Measurements from ENCODE around the gene KCNJ10.
A peak's percentile ranks its signal among the peaks of the same experiment; 100 is the strongest.

The KCNJ10 gene

DNA sequence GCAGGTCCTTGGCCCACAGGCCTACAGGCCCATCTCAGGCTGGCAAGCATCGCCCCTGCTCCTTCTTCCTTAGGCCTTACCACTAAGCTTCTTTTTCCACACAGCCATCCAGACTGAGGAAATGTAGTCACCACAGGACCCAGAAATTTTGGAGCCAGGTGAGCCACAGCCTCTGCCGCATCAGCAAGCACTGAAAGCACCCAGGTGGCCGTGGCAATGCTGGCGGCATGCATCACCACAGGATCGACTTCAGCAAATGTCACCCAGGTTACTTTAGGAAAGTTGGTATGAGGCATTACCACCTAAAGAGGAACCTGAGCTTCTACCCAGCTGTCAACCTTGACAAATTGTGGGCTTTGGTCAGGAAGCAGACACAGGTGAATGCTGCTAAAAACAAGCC is 49.8 kb downstream of the KCNJ10 start:
- no peak for DNase-seq

- DNase-seq = no peak
Observed at GRCh38 chr1:160018900-160019299, 51.1 kb downstream of the KCNJ10 start.

DNA sequence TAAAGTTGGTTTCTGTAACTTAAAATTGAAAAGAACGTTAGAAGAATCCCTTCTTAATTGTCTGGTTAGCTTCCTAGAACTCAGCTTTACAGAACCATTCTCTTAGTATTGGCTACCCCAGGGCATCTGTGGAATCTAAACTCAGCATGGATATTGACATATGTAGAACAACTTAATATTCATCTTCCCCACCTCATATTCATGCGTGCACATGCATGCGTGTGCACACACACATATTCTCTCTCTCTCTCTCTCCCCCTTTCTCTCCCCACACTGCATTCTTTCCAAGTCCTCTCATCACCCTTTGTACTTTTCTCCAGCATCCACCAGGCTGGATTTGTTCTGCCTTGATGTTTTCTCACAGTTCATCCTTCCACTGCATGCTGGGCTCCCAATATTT is 51.6 kb downstream of the KCNJ10 start:
- no peak for DNase-seq

DNA sequence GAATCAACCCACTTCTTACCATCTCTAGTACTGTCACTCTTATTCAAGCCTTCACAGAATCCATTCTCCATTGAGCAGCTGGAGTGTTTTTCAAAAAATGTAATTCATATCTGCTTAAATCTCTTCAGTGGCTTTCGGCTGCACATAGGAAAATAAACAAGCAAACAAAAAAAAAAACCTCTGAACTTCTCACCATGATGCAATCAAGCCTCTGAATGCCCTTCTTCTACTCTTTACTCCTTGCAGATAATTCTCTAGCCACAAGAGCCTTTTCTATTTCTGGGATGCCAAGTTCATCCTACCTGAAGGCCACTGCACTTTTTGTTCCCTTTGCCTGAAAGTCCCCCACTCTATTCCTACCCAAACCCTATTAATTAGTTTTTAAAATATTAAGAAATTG is 52.4 kb downstream of the KCNJ10 start:
- no peak for DNase-seq

DNA sequence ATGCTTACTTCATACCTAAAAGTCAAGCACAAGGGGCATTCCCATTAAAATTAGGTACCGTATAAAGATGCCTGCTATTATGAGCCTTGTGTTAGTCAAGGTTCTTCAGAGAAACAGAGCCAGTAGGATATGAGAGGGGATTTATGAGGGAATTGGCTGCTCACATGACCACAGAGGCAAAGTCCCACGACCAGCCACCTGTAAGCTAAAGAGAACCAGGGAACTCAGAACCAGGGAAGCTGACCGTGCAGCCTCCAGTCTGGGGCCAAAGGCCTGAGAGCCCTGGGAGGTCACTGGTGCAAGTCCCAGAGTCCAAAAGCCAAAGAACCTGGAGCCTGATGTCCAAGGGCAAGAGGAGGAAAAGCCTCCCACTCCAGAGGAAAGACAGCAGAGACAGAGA is 58.2 kb downstream of the KCNJ10 start:
- DNase-seq = no peak

DNA sequence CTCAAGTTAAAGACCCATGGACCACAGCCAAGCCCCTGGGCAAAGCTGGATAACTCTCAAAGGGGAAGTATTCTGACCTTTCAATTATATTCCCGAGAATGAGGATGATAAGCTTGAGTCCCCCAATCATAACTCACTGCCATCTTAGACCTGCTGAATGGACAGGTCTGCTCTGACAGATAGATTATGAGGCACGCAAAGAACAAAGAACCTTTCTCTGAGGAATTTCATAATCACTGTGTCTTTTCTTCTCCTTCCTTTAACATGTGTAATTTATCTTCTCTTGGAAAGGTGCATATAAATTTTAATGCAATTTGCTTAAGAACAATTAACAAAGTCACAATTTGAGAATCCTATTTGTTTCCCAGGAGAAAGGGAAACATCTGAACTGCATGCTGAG is 60.2 kb downstream of the KCNJ10 start:
- DNase-seq = no peak

DNA sequence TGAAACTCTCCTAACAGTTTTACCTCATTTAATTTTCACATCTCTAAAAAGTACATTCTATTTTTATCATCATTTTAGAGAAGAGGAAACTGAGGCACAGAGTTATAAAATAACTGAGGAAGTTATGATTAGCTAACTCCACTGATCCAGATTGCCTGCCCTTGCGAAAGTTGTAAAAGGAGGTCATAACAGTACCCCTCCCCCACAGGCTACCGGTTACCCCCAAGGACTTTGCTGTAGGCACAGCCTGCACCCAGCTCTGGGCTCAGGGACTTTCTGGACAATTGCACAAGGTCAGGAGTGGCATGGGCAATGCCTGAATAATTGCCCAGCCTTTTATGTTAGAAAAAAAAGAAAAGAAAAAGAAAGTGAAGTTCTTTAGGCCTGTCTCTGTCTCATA is 60.9 kb downstream of the KCNJ10 start:
- DNase-seq = no peak

- no peak for DNase-seq
Observed at GRCh38 chr1:160007577-160008200, 62.3 kb downstream of the KCNJ10 start.

GRCh38 chr1:160006312-160006940 is 63.5 kb downstream of the KCNJ10 start:
- DNase-seq = peak; percentile 82

DNA sequence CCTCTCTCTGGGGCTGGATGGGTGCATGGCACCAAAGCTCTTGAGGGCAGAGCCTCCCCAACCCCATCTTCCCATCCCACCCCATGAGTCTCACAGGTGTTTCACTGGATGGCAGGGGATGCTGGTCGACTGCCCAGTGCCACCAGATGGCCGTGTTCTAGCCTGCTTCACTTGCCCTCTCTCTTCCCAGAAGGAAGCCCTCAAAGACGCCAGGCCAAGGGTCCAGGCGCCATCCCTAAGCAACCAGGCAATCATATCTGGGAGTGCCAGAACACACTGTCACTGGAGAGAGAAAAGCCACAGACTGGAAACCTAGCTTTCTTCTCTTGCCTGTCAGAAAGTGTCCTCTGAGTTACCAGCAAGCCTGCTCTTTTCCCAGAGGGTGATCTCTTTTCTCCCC is 64.9 kb downstream of the KCNJ10 start:
- DNase-seq = no peak

DNA sequence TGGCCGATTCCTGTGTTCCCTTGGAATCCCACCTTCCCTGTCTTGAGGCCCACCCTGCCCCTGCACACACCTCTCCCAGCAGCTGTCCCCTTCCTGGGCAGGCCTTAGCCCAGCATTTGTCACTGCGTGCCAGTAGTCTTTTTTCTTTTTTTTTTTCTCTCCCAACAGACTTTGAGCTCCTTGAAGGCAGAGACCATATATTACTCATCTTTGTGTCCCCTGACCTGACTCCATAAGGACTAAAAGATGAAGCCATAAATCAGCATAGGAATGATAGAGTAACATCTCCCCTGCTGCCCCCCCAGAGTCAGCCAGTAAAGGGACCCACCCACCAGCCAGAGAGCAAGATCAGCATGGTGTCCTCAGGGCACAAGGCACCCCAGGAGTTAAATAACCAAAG is 65.5 kb downstream of the KCNJ10 start:
- DNase-seq = no peak

DNA sequence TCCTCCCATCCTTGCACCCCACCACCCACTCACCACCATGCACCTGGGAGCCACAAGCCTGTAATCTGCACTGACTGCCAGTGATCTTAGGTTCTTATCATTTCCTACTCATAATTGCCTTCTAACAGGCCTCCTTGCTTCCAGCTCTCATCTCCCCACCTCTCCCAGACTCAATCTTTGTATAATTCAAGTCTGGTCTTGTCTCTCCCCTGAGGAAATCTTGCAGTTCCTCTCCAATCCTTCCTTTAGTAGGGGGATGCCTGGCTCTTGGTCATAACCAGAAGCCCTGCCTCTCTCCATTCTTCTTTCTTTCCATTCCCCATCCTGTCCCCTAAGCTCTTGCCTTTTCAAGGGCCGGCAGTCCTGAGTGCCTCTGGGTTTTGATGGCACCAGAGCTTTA is 66.0 kb downstream of the KCNJ10 start:
- DNase-seq = no peak

DNA sequence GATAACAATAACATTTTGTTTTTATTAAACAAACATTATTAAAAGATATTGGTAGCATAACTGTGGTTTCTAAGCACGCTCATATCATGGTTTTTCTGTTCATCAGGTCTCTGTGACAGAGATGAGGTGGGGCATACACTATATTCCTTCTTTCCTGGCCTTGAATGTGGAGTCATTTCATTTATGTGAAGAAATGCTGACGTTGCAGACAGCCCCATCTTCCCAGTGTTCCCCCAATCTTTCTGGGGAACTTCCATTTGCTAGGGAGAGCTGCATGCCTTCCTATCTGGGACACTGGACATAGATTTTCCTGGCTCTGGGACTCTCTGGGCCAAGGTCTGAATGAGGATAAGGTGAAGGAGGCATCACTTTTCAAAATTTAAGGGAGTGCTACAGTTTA is 68.5 kb downstream of the KCNJ10 start:
- no peak for DNase-seq

- no peak for DNase-seq
Observed at GRCh38 chr1:159999204-159999603, 70.8 kb downstream of the KCNJ10 start.

DNA sequence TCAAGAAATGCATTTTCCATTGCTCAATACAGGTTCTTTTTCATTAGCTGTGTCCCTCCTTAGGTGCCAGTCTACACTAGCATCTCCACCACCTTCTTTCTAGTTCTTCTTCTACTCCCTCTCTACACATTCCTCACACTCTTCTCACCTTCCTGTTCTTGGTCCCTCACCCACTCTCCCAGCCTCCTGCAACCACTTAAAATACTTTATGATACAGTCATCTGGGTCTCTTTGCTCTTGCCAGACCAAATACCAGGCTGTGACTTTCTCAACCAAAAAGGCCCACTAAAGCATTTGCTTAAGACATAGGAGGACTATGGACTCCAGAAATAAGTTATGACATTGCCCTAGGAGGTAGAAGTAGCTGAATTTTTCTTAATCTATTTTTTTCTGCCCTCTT is 73.3 kb downstream of the KCNJ10 start:
- DNase-seq = no peak

GRCh38 chr1:159994896-159995295 is 75.1 kb downstream of the KCNJ10 start:
- DNase-seq = no peak

GRCh38 chr1:159993911-159994310 is 76.0 kb downstream of the KCNJ10 start:
- DNase-seq = no peak

DNA sequence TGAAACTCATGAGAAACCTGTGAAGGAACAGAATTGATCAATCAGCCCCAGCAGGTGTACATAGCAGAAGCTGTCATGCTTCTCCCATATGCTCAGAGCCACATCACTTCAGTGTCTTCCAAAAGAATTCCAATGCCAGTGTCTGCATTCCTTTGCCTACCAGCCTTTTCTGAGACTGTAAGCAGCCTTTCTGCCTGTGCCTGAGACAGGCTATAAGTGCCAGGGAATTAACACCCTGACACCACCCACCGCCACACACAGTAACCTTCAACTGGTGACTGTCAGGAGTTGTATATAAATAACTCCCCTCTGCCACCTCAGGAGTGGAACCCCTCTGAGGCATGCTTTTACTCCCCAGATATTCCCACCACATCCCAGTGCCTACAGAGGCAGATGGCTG is 77.8 kb downstream of the KCNJ10 start:
- no peak for DNase-seq

DNA sequence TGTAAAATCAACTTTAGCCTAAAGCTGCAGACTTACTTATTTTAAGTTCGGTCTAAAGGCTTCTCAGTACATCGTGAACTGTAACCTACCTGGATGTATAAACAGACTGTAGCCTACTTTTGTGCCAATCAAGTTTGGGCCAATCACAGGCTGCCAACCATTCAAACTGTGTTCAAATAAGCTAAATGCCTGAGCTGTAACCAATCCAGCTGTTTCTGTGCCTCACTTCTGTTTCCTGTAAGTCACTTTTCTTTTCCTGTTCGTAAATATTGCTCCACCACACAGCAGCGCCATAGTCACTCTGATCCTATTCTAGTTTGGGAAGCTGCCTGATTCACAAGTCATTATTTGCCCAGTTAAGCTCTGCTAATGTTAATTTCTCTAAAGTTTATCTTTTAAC is 78.4 kb downstream of the KCNJ10 start:
- DNase-seq = no peak

DNA sequence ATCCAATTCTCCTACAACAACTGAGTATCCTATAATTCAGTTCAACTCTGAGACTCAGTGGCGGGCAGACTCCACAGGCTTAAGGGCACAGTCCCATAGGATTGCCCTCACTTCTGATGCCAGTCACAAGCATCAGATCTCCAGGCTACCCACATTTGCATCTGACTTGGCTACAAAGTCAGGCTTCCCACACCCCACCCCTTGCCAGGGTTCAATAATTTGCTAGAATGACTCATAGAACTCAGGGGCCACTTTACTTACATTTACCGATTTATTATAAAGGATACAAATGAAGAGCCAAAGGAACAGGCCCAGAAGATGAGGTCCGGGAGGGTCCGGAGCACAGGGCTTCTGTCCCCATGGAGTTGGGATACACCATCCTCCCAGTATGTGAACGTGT is 80.0 kb downstream of the KCNJ10 start:
- no peak for DNase-seq

DNA sequence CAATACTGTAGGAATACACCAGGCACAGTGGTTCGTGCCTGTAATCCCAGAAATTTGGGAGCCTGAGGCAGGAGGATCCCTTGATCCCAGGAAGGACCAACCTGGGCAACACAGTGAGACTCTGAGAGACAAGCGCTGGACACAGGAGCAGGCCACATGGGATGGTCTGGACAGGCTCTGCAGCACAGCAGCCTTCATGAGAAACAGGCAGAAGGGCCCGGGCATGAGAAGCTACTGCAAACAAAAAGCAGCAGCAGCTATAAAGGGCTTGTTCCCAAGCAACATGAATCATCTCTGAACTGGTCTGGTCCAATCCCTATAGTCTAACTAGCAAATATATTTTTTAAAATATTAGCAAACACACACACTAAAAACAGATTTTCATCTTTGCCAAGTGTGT is 80.4 kb downstream of the KCNJ10 start:
- no peak for DNase-seq

DNA sequence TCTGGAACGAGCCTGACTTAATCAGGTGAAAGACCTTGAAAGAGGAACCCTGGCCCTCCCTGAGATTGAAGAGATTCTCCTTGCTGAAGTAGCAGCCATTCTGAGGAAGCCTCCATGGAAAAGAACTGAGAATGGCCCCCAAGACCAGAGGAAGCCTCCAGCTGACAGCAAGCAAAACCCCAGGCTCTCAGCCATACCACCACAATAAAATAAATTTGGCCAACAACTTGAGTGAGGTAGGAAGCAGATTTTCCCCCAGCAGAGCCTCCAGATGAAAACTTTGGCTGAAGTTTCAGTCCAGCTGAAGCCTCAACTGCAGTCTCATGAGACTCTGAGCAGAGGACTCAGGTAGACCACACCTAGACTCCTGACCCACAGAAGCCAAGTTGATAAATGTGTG is 82.0 kb downstream of the KCNJ10 start:
- DNase-seq = no peak

DNA sequence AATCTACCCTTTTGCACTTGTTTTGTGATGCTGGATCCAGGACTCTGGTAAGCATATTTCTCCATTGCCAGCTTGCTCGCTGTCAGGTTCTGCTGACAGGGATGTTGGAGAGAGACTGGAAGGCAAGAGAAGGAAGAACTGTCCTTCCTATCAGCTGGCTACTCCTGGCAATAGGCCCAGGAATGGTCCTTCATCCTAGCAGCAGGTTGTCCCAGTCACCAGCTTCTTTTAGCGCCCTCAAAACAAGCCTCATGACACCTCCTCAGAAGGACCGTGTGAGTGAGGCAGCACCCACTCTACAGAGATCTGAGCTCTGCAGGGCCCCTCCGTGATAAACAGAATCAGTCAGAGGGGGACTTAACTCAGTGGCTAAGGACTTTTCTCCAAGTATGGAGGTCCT is 82.8 kb downstream of the KCNJ10 start:
- no peak for DNase-seq

GRCh38 chr1:159986531-159986930 is 83.4 kb downstream of the KCNJ10 start:
- DNase-seq = no peak

DNA sequence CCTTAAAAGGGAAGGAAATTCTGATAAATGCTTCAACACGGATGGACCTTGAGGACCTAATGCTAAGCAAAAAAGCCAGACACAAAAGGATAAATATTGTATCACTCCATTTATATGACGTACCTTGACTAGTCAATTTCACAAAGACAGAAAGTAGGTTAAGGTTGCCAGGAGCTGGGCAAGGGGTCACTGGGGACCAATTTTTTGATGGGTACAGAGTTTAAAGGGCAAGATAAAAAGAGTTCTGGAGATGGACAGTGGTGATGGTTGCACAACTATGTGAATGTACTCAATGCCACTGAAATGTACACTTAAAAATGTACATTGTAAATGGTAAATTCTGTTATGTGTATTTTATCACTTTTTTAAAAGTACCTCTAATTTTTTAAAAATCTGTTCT is 83.9 kb downstream of the KCNJ10 start:
- no peak for DNase-seq

Data from stimulated activated CD8-positive, alpha-beta memory T cell treated with anti-CD3 and anti-CD28 coated beads, Interleukin-4, amount 100 ng/mL, for 48 hours (primary cell).